Brain pericyte (primary cell): ENCODE data around the gene GLT6D1.
"Not testable (repeated sequence)": the region's sequence is repeated elsewhere in the genome, so short reads cannot be mapped to it uniquely, and the experiment has no call there.

Source experiments
- DNase-seq: peaks from one replicate; pipeline ENCODE4 v3.0.0-alpha.2; 2012; ENCODE audit warnings: low read depth, low spot score

GLT6D1 gene, protein sequence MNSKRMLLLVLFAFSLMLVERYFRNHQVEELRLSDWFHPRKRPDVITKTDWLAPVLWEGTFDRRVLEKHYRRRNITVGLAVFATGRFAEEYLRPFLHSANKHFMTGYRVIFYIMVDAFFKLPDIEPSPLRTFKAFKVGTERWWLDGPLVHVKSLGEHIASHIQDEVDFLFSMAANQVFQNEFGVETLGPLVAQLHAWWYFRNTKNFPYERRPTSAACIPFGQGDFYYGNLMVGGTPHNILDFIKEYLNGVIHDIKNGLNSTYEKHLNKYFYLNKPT

DNA sequence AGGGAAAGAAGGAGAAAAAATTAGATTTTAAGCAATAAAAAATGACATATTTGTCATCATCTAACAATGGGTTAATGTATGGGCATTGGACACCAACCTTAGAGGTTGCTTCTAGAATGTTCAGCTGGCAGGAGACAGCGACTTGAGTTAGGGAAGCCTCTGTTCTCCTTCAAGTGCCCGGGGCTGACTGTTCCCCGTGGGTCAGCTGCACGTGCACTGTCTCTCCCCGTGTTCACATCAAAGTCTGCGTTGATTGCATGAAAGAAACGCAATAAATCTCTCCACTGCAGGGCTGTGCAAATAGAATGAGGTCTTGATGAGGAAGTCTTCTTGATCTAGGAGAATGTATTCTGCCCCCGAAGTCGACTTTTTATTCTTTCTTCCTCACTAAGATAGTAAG, at the start of gene GLT6D1:
Gene GLT6D1, minus strand, starts transcription at position 345 of the 400 bp plus-strand sequence. CDS start 353 bp downstream, outside the sequence.
- DNase-seq = no peak

DNA sequence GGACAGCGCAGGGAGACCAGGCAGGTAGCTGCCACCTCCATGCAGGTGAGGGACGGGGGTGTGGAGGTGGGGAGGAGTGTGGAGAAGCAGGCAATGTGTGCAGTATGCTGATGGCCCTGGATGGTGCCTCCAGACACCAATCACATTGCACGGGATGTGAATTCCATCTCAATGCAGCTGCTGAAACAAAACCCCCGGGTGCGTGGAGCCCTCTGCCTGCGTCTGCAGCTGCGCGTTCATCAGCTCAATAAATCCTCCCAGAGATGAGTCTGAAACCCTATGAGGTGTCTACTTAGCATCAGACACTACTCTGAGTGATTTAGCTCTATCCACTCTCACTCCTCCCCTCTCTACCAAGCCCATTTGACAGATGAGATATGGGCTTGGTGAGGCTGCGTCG, 49.7 kb upstream of the GLT6D1 start:
- no peak for DNase-seq

DNA sequence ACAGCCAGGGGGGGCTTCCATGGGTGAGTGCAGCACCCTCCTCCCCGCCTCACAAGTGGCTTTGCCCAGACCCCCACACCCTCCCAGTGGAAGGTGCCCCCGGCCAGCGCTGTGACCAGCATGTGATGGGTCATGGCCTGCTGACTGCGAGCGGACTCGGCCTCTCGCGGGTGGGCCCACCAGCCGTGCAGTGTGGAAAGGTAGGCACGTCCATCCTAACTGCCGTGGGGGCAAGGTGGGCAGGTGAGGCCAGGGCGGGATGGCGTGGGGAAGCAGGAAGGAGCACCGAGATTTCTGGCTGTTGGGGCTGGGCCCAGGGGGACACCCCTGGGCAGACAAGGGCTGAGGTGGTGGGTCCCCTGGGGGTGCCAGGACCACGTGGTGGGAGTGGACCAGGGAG, 47.9 kb upstream of the GLT6D1 start:
- DNase-seq = no peak

DNA sequence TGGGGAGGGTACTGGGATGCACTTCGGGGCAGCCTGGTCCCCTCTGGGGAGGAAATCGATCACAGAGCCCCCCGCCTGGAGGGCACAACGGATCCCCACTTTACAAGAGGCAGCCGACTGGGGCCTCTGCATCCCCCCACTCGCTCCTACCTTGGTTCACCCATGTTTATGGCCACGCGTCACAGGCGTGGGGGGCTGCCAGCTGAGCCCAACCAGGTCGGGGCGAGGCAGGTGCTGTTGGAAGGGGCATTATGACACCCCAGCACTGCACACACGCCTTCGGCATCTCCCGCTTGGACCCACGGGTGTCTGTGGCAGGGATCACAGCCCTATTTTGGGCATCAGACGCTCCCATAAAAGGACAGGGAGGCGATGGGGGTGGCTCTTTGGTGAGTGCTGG, 45.4 kb upstream of the GLT6D1 start:
- no peak for DNase-seq

DNA sequence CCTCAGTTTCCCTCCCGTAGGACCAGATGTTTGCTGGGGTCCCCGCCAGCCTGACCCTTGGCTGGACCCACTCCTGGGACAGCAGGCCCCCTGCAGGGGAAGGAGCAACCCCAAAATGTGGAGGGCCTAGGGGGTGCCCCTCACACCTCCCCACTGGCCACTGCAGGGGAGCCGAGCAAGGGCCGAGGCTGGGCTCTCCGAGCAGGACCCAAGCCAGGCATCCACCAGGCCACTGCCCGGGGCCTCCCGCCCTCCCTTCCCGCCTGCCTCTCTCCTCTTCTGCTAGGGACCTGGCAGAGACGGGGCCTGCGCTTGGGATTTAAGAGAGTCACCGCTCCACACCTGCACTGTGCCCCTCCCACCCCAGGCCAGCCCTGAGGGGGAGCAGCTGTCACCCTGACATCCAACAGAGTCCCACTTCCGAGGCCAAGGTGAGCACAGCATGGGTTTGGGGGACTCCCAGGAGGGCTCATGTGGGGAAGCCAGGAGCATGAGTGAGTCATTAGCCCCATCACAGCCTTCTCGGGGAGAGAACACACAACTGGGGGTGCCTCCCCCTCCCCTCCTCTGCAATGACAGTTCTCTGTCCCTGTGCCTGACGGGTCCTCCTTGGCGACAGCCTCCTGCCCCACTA, 44.2 kb upstream of the GLT6D1 start:
- DNase-seq = no peak

DNA sequence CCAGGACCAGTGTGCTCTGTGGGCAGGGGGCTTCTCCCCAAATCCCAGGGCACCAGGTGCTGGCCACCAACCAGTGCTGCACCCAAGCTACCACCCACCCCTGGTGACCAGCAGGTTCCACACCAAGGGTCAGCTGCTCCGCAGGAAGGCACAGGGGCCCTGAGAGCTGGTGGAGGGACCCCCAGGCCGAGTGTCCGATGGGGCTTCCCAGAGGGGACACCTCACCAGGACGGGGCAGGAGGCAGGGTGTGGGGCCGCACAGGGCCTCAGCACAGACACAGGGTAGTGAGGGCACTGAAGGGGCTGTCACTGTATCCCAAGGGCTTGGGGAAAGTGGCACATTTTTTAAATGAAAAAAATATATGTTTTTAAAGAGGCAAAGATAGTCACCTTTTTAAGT, 41.8 kb upstream of the GLT6D1 start:
- no peak for DNase-seq

DNA sequence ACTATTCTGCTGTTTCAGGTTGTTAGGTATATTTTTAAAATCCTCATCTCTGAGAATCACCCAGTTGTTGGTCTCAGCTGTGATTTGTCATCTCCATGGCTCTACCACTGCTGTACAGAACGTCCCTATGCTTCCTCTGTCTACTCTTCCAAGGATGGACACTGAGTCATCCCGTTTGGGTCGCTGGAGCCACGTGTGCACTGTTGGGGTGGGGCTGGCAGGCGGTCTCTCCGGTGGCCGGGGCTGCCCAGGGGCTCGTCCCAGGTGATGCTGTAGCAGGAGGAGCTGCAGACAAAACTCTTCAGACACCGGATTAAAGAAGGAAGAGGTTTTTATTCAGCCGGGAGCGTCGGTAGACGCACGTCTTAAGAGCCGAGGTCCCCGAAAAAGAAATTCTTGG, 40.7 kb upstream of the GLT6D1 start:
- no peak for DNase-seq

DNA sequence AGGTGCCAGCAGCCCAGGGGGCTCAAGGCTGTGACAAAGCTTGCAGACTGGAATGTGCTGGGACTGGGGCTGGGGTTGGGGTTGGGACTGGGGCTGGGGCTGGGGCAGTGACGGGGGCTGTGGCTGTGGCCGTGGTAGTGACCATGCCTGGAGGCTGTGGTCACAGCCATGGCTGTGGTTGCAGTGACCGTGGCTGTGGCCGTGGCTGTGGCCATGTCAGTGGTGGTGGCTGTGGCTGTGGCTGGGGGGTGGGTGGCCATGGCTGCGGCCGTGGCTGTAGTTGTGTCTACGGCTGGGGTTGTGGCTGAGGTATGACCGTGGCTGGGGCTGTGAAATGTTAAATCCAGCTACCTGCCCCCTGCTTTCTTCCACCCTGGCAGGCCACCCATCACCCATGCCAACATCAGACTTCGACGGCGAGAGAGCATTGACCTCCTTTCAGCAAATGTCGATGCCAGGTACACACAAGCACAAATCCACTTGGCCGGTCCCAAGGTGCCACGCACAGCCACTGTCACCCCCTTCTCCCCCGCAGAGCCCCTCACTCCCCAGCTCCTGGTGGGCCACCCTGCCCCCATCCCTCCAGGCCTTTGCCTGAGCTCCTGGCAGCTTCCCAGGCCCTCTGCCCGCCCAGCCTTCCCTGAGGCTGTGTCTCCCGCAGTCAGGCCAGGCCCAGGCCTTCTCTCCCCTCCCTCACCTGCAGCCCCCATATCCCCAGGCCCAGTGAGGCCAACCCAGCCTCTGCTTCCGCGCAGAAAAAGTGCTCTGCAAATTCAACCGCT, 39.1 kb upstream of the GLT6D1 start:
- DNase-seq = no peak

DNA sequence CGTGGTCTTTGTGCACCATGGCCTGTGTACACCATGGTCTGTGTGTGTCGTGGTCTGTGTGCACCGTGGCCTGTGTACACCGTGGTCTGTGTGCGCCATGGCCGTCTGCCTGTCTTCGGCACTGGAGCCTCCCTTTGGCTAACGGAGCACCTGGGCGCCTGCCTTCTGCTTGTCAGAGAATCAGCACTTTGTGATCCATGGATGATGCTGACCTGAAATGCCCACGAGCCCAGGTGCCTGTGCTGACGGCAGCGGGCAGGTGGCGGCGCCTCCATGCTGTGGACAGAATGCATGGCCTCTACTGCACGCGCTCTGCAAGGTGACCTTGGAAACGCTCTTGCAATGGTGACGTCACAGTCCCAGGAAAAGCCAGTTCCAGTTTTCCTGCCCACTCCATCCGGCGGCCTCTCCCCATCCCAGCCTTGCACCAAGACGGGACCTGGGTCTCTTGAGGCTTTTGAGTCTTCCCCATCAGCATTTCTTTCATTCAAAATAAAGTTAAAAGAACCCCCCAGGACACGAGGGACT, 38.4 kb upstream of the GLT6D1 start:
- no peak for DNase-seq

DNA sequence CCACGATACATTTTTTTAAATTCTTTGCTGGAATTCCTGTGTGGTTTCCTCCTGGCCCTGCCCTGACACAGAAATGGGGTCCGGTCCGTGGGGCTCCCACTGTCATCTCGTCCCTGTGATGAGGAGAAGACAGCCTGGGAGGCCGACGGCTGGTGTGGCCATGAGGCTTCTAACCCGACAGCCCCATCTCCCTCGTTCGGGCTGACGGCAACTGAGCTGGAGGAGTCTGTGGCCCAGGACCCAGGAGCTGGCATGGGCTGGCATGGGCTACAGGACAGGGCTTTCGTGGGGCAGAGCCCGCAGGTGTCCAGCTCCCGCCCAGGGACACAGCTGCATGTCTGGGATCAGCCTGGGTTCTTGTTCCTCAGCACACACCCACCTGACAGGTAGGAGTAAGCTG, 37.6 kb upstream of the GLT6D1 start:
- no peak for DNase-seq

DNA sequence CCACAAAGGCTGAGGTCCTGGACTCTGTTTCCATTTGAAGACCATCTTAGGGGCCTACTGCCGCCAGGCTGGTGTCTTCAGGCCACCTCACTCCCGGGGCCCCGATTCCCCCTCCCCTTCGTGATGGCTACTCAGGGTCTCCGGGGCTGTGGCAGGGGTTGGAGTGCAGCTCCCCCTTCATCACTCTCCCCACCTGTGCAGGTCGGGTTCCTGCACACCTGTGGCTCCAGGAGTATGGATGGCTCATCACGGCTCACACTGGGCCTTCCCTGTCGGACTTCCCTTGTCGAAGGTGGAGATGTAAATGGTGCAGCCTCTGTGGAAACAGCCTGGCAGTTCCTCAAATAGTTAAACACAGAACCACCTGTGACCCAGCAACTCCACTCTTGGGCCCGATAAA, 35.6 kb upstream of the GLT6D1 start:
- no peak for DNase-seq

DNA sequence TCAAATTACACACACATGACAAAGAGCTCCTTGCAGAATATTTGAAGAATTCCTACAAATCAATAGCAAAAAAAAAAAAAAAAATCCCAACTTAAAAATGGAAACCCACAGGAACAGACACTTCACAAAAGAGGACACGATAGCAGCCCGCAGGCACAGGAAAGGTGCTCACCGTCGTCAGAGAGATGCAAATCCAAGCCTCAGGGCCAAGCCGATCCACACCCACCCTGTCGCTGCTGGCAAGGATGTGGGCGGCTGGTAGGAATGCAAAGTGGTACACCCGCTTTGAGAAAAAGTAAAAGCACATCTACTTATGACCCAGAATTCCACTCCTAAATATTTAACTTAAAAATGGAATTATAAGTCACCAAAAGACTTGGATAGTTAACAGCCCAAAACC, 34.6 kb upstream of the GLT6D1 start:
- DNase-seq = no peak

DNA sequence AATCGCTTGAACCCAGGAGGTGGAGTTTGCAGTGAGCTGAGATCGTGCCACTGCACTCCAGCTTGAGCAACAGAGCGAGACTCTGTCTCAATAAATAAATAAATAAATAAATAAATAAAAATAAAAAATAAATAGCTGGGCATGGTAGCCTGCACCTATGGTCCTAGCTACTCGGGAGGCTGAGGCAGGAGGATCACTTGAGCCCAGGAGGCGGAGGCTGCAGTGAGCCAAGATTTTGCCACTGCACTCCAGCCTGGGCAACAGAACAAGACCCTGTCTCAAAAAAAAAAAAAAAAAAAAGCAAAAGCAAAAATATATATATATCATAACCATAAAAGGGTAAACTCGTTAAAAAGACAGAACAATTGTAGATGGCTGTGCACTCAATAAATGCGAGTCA, 33.4 kb upstream of the GLT6D1 start:
- not testable (repeated sequence) for DNase-seq

DNA sequence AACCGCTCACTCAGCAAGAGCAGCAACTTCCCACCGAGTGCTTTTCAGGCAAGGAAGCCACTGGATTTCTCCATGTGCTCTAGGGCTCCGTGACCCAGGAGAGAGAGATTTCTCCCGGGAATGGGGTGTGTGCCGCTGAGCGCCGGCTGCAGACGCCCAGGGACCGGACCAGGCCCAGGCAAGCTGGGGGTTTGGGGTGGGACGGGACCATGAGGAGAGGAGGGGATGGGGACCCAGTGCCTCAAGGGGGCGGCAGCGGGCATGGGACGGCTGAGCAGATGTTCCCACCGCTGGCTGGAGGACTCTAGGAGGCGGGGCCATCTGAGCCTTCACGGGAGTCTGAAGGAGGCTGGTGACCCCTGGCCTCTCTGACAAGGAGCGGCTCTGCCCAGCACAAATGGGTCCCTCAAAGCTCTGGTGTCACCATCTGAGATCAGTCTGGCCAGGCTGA, 32.3 kb upstream of the GLT6D1 start:
- no peak for DNase-seq

DNA sequence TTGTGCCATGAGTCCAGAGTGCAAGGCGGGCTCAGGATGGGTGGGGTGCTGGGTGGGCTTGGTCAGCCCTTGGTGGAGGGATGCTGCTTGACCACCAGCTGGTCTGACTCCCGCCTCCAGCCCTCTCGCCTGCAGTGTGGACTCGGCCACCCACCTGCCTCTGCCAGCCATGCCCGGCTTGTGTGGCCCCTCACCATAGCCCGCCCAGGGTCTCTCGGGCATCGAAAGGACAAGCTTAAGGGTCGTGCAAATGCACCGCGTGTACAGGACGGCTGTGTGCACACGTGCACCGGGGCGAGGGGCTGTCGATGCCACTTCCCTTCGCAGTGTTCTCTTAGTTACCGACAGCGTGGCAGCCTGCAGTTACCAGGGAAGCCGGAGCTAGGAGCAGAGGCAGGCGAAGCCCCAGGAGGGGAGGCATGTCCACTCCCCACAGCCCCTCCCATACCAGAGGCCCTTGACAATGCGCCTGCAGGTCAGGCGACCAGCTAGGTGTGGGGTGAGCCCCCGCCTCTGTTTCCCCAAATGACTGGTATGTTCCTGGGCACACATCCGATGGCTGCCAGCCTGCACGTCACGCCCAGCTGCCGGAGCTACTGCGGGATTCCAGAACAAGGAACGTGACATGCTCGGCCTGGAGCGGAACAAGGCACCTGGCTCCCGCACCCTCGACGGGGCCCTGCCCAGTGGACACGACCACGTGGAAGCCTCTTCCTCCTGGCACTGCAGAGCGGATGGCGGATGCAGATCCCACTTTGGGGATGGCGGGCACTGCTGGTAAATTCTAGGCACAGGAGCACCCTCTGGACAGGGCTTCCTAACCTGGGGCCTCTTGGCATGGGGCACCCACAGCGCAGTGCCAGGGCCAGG, 31.6 kb upstream of the GLT6D1 start:
- DNase-seq = no peak

DNA sequence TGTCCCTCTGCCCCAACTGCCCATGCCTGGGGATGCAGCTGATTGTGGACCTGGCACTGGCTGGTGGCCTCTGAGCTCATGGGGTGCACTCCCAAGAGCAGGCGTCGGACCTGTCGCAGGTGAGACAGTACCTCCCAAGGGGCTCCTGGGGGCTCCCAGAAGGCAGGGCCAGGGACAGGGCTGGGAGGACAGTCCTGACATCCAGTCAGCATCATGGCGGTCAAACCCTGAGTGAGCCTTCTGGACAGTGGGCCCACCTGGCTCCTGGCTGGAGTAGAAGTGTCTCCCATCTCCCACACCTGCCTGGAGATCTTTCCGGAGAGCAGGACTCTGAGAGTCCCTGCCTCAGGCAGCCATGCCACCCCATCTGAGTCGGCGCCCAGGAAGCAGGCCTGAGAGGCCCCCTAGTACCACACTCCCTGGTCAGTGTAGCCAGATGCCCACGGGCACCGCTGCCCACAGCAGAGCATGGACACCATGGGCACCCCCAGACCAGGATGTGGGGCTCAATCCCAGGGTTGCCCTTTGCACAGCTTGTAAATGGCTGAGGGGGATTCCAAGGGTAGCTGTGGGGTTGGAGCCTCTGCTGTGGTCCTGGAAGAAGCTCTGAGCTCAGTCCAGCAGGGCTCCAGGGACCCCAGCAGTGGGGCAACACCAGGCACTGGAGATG, 30.4 kb upstream of the GLT6D1 start:
- no peak for DNase-seq

DNA sequence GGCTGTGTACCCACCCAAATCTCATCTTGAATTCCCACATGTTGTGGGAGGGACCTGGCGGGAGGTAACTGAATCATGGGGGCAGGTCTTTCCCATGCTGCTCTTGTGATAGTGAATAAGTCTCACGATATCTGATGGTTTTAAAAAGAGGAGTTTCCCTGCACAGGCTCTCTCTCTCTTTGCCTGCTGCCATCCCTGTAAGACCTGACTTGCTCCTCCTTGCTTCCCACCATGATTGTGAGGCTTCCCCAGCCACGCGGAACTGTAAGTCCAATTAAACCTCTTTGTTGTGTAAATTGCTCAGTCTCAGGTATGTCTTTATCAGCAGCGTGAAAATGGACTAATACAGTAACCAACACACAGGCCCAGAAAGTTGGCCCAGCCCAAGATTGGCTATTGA, 29.7 kb upstream of the GLT6D1 start:
- not testable (repeated sequence) for DNase-seq

DNA sequence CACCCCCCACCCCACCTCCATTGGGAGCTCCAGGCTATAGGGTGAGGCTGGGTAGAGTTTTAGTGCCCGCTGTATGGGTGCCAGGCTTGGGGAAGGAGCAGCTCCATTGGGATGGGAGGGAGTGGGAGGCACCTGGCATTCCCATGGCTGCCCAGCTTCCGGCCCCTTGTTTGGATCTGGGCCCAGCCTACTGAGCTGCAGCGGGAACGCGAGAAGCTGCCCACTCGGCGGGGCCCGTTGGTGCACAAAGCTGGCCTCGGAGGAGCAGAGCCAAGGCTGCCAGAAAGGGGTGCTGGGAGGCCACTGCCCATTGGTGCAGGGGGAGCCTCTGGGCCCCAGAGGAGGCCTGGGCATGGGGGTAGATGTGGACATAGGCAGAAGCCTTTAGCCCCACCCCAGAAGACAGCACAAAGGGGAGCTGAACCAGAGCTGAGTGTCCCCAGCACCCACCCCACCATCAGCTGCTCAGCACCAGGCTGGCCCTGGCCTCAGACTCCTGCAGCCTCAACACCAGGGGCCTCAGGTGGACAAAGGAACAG, 28.2 kb upstream of the GLT6D1 start:
- DNase-seq = no peak

DNA sequence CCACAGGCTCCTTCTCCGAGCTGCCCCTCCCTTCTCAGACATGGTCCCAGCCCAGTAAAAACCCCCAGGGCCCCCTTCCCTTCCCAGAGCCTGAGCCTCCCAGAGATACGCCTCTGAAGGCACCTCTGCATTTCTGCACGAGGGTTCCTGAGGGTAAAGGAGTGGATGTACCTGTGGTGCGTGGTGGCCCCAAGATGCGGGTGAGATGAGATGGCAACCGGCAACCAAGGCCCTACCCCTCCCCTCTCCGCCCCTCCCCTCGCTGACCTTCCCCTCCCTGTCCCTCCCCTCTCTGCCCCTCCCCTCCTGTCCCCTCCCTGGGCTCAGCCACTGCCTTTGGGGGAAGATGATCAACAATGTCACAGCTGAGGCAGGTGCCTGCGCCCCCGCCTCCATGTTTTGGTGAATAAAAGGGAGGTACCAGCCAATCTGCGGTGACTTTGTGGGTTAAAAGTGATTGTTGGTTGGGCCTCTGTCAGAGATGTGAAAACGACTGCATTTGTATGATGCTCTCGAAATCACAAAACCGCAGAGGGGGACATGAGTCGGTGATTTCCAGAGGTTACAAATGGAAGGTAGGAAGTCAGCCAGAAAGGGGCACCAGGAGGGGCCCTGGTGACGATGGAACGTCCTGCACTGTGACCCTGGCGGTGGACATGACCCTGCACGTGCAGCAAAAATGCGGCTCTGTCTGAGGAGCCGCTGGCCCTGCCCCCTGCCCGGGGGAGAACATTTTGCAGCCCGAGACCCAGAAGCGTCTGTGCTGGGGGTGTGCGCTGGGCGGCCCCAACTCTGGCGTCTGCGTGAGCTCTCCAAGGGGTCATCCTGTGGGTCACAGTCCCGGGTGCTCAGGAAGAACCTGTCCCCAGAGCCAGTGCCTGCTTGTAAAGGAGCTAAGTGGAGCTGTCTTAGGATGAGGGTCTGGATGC, 27.5 kb upstream of the GLT6D1 start:
- DNase-seq = no peak

DNA sequence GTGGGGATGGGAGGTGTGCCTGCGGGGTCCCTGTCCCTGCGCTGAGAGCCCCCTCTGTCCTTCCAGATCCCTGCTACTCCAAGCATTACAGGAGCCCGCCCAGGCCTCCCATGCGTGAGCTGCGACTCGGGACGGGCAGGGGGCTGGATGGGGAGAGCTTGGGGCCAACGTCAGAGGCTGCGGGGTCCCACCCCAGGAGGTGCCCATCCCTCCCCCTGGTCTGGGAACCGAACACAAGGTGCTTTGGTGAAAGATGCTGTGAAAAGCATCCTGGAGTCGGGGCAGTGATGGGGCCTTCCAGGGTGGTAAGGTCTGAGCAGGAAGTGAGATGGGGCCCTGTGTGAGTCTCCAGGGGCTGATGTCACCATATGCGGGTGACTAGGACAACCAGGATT, 26.5 kb upstream of the GLT6D1 start:
- DNase-seq = no peak
